Left ventricle myocardium superior (tissue), 1 donor: Measurements from ENCODE around the gene MRPL52. TPM values are rescaled to one million over a fixed set of nuclear protein-coding genes. Genes with fewer than 3 reads are reported as not detected.
"Not testable (repeated sequence)": the region's sequence is repeated elsewhere in the genome, so short reads cannot be mapped to it uniquely, and the experiment has no call there.

Experiments used
- ATAC-seq: fragments of 200-7000 bp; cut with Tn5 transposase; one replicate; pipeline ENCODE4 v1.9.1; 2020; ENCODE audit warnings: mild to moderate bottlenecking, moderate library complexity
- DNase-seq: peaks from one replicate; pipeline ENCODE4 v3.0.0-alpha.2; 2020
- intact Hi-C: fragments of 100-400 bp; cut with micrococcal nuclease; formaldehyde crosslinking; loops from one replicate; pipeline ENCODE4 v1.11.0; 2022
- total RNA-seq: library from RNA; stranded (reverse); fragmentation: NEBNext Ultra II Directional; extraction: Animal tissue kit (Norgen Biotek cat#: 25700); gene quantifications from one replicate; pipeline ENCODE4 v1.2.1, GENCODE V29; 2021
- donor health status: DM: no; HTN: yes; CAD: no; lungs with severe emphysema.

MRPL52 gene
- total RNA-seq, 1 donor from 2014 or later, result 113 TPM

DNA sequence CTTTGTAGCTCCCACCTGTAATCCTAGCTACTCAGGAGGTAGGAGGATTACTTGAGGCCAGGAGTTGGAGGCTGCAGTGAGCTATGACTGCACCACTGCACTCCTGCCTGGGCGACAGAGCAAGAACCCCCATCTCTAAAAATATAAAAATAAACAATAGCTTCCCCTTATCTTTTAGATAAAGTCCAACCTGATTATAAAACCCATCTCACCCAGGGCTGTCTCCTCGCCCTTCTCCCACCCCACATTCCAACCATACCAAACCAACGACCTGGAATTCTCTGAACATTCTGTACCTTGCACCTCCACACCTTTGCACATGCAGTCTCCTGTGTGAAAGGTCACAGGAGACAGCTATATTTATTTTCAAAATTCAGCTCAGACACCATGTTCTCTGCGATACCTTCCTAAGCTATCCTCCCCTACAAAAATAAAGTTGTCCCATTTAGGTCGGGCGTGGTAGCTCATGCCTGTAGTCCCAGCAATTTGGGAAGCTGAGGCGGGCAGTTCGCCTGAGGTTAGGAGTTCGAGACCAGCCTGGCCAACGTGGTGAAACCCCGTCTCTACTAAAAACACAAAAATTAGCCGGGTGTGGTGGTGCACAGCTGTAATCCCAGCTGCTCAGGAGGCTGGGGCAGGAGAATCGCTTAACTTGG lies 22.1 kb upstream of the MRPL52 start:
- no peak for ATAC-seq
- intact Hi-C loops, result no loop called here
- no peak for DNase-seq

DNA sequence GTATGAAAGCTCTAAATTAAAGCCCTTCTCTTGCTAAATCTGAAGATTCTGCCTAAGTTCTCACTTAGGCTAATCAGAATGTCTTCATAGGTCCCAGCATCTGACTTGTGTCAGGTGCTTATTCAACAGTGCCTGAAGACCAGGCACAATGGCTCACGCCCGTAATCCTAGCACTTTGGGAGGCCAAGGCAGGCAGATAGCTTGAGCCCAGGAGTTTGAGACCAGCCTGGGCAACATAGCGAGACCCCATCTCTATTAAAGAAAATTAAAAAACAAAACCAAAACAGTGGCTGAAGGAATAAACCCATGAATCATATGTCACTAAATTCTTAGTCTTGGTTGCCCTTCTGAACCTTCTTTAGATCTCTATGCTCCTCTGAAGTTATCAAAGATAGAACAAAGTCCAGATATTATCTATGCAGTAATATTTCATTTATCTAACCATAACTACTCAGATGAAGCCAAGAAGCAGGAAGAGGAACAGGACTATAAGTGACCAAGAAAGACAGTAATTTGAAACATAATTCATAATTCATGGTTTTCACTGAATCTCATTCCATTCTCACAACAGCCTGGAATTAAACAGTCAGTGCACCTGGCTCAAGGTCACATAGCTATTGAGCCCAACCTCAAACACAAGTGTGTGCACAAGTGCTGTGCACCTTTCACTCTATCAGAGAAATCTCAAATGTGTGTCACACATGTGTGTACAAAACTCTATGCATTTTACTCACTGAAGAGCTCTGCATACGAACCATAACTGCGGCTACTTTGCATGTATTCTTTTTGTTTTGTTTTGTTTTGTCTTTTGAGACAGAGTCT lies 21.1 kb upstream of the MRPL52 start:
- no peak for DNase-seq
- no peak for ATAC-seq
- intact Hi-C loops, result no loop called here

GRCh38 chr14:22811722-22812121 lies 18.0 kb upstream of the MRPL52 start:
- DNase-seq, result no peak
- intact Hi-C loops, result loop anchor here (10.0 kb wide), 1 partner anchor 247 kb away; no protein-coding TSS in a partner anchor
- no peak for ATAC-seq

DNA sequence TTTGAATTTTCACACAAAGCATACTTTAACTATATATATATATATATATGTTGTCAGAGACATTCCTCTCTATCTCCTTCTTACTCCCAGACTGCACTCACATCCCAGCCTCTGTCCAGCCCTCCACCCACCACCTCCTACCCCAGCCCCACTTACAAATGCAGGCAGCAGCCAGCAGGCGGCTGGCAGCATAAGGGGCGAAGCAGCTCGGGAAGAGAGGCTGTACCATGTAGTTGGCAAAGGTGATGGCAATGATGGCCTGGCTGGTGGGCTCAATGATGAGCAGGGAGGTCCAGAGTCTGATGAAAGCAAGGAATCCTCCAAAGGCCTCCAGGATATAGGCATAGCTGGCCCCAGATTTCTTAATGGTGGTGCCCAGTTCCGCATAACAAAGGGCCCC lies 16.9 kb upstream of the MRPL52 start:
- no peak for DNase-seq
- intact Hi-C loops, result loop anchor here (10.0 kb wide), 1 partner anchor 248 kb away; no protein-coding TSS in a partner anchor
- ATAC-seq, result no peak

GRCh38 chr14:22813145-22813544 lies 16.5 kb upstream of the MRPL52 start:
- no peak for ATAC-seq
- intact Hi-C loops, result loop anchor here (10.0 kb wide), 1 partner anchor 248 kb away; no protein-coding TSS in a partner anchor
- DNase-seq, result no peak

GRCh38 chr14:22814373-22814772 lies 15.3 kb upstream of the MRPL52 start:
- intact Hi-C loops, result loop anchor here (10.0 kb wide), 1 partner anchor 250 kb away; no protein-coding TSS in a partner anchor
- DNase-seq, result no peak
- ATAC-seq, result no peak

DNA sequence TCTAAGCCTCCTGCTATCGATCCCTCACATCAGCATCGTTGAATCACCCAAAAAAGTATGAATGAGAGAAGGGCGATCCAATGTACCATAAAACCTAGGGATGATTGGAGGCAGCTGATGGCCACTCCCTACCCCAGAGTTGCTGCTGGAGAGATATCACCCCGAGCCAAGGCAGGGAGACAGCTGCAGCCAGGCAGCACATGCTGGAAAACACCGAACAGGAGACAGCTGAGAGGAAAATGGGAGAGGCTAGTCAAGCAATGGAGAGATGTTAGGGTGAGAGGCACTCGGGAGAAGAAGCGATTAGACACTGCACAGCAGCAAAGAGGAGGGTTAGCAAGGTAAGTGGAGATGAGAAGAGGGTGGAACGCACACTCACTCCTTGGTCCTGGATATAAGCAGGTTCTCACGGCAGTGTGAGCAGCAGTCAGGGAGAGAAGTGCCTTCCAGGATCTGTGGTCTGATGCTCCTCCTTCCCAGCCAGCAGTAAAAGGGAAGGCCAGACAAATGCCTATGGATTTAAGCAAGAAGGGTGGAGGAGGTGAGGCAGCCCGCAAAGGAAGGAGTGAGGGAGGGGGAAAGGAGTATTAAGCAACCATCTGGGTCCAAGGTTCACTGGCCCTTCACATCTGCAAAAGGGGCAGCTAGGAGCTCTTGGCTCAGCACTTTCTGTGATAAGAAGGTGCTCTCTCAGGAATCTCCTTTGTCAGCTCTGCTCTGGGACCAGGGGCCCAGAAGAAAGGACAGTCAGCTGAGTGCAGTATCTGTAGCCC lies 14.6 kb upstream of the MRPL52 start, which contains the start of gene SLC7A7:
SLC7A7 (minus strand) TSS at position 495 of the 773 bp plus-strand sequence. CDS start 2,037 bp downstream, outside the sequence.
- ATAC-seq (peak; percentile 39), DNase-seq (no peak)
- intact Hi-C loops, result loop anchor here (10.0 kb wide), 1 partner anchor 250 kb away; no protein-coding TSS in a partner anchor

DNA sequence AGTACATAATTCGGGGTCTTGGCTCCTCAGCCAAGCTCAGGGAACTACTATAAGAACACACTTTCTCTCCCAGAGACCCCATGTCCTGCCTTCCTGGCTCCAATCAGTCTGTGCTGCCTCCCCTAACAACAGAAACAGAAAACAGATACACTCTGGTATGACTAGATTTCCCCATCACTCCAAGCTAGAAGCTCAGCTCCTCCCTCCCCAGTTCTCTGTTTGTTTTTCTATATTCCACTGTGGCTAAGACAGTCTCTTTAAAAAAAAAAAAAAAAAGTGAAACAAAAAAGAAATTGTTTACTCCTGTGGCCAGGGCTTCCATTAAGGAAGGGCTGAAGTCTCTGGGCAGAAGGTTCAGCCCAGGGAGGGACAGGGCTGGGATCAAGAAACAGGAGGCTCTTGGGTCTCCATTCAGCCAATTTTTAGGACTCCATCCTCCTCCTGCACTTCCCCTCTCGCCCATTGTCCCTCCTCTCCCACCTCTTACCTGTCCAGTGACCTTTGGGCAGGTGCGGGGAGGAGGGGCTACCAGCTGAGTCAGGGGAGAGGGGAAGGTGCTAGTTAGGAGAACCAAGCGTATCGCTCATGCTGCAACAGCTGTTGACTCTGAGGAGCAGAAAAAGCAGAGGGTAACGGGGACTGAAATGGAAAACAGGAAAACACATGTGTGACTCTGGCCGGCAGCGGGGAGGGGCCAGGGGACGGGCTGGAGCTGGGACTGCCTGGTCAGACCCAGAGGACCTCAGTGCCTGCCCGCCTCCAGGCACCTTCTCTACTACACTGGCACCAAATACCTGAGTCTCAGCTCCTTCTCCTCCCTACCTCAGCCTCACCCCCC lies 10.3 kb upstream of the MRPL52 start:
- intact Hi-C loops, result loop anchor here (10.0 kb wide), 1 partner anchor 255 kb away; no protein-coding TSS in a partner anchor
- ATAC-seq (peak; percentile 11), DNase-seq (peak; percentile 61)

GRCh38 chr14:22820731-22821130 lies 9.0 kb upstream of the MRPL52 start:
- intact Hi-C loops, result no loop called here
- DNase-seq (no peak), ATAC-seq (no peak)

- DNase-seq (no peak), ATAC-seq (peak; percentile 18)
- intact Hi-C loops, result loop anchor here (2.0 kb wide), 1 partner anchor 31 kb away; no protein-coding TSS in a partner anchor
Observed at GRCh38 chr14:22821193-22822015, 8.3 kb upstream of the MRPL52 start.

DNA sequence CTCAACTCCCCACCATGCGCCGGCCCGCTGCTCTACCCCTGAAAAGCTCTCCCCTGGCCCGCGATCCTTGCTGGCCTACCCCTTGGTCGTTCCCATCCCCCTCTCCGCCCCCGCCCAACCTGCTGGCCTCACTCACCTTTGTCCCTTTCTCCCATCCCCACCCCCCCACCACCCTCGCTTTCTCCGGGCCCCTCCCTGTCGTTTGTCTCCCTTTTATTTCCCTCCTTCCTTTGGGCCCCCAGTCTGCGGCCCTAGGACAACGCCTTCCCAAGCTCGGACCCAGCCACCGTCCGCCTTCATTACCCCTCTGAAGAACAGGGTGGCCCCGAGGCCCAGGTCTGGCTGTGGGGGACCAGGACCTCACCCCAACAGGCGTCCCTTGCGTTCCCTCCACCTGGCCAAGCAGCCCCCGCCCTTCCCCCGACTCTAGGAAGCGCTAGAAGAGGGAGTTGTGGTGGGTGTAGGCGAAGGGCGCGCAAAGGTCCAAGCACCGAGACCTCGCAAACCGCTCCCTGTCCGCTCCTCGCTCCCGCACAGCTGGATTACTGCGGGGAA lies 7.6 kb upstream of the MRPL52 start:
- ATAC-seq (no peak), DNase-seq (no peak)
- intact Hi-C loops, result loop anchor here (2.0 kb wide), 1 partner anchor 31 kb away; no protein-coding TSS in a partner anchor

GRCh38 chr14:22822571-22823098 lies 7.1 kb upstream of the MRPL52 start:
- ATAC-seq, result peak; percentile 88
- intact Hi-C loops, result loop anchor here (2.0 kb wide), 1 partner anchor 30 kb away; no protein-coding TSS in a partner anchor

GRCh38 chr14:22824711-22825359 lies 4.9 kb upstream of the MRPL52 start:
- no peak for ATAC-seq
- no peak for DNase-seq
- intact Hi-C loops, result no loop called here

More at GRCh38 chr14:22822571-22823098, 7.1 kb upstream of the MRPL52 start:
- DNase-seq, result peak; percentile 87

- intact Hi-C loops, DNase-seq, ATAC-seq: not testable (repeated sequence)
Observed at GRCh38 chr14:22829076-22829660, 519 bp upstream of the MRPL52 start.

DNA sequence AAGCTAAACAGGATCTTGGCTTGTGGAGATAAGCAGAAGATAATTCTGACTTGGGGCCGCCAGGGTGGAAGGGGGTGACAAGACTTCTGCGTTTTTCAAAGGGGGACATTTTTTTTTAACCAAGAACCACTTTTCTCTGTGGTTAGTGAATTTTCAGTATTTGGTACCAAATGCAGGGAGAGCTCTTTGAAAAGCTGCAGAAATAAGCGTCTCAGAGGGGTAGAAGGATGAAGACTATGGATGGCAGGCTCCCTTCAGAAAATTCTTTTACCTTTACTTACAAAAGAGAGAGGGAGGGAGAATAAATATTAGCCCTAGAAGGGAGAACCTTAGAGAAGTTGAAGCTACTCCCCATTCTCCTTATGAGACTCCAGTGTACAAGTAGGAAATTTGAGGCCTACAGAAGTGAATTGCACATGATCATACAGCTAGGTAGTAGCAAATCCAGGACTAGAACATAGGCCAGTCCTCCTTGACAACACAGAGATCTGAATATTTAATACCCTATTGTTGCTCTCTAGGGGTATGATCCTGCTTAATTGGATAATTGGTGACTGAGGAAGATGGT lies 840 bp downstream of the MRPL52 start:
- no peak for ATAC-seq
- DNase-seq, result no peak
- intact Hi-C loops, result no loop called here

DNA sequence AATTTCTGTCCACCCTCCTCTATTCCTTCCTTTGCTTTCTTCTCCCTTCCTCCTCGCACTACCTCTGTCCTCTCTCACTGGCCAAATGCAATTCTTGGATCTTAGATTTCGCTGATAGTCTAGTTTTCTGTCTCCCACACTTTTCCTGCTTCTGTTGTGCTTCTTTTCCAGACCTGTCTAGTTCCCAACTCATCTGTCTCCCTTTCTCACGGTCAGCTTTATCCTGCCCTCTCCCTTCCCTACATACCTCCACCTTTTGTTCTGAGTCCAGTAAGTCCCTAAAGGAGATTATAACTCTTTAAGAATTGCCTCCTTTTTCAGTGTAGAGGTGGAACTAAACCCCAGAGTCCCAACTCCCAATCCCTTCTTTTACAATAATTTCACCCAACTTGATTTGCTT lies 5.8 kb downstream of the MRPL52 start:
- intact Hi-C loops, result no loop called here
- DNase-seq (no peak), ATAC-seq (no peak)
